Pons (tissue), 1 donor: ENCODE data around the gene DLG5.

Source experiments
- DNase-seq: peaks from one replicate; pipeline ENCODE4 v3.0.0-alpha.2; 2016; ENCODE audit warnings: low spot score

DLG5 gene

DNA sequence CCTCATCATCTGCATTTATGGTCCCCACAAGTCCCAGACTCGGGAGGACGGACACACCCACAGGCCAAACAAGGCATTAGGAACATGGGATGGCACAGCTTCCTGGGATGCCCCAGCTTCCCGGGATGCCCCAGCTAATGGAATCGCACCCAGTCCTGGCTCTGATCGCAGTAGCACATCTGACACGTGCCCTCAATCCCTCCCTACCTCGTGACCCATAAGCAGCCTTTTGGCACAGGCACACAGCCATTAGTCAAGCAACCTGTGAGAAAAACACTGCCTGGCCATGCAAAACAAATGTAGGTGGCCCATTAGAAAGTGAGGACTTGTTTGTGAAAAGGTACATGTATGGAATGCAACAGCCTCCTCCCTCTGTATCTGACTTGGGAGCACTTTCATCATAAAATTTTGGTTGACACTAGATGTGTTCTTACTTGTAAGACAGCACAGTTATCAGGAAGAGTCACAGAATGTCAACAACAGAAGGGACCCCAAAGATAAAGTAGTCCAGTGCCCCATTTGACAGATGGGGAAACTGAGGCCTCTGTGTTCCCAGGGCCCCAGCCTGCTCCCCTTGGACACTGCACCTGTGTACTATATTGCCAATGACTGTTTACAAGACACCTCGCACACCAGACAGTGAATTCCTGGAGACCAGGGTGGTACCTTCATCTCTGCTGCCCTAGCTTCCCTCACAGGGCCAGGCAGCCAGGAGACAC, 34.4 kb downstream of the DLG5 start:
- DNase-seq: no peak

DNA sequence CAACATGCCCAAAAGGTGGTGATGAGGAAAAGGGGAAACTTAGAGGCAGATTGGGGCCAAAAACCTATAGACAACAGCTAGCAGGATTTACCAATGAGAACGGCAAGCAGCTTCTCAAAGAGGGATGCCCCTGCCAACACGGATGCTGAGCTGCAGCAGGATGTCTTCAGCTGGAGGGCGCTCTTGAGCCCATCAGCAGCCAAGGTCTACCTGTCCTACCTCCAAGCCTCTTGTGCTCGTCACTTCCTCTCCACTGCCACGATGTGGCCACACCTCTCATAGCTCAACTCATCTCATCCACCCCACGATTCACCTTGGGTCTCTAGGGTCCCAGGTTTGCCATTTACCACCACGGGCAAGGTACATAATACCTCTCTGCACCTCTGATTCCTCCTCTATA, 36.5 kb downstream of the DLG5 start:
- no peak for DNase-seq

DNA sequence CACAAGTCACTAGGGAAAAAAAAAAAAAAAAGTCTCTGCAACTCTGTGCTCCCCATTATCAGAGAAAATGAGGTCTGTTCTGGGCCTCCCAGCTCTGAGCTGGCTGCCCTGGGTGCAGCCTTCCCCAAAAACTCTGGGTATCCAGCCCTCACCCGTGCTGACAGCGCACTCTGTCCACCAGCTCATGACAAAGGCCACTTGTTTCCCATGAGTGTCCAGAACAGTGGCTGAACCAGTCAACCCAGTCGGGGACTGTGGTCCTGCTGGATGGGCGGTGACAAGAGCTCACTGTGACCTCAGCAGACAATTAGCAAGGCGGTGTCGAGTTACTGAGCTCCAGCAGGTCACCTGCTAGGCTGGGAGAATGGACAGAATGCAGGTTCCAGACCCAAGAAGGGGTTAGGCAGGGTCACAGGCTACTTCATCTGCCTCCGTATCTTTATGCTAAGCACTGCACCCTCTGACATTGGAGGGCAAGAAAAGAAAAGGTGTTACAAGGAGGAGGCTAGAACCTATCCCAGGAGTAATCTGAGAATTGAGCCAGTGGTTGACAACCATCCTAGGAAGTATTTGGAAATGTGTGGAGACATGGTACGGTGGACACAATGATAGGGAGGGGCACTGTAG, 37.2 kb downstream of the DLG5 start:
- peak; percentile 95 for DNase-seq

DNA sequence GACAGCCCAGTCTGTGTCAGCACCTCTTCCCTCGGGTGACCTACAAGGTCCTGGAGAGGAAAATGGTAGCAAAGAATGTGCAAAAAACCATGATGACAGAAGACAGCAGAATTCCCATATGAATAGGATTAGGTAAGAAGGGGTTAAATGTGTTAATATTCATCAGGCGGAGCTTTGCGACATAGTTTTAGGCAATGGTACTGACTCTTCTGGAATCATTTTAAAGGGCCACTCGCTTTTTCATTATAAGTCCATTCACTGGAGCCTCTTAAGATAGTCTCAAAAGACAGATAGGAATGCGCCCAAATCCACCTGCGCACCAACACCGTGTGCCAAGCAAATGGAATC, 38.2 kb downstream of the DLG5 start:
- DNase-seq: no peak

DNA sequence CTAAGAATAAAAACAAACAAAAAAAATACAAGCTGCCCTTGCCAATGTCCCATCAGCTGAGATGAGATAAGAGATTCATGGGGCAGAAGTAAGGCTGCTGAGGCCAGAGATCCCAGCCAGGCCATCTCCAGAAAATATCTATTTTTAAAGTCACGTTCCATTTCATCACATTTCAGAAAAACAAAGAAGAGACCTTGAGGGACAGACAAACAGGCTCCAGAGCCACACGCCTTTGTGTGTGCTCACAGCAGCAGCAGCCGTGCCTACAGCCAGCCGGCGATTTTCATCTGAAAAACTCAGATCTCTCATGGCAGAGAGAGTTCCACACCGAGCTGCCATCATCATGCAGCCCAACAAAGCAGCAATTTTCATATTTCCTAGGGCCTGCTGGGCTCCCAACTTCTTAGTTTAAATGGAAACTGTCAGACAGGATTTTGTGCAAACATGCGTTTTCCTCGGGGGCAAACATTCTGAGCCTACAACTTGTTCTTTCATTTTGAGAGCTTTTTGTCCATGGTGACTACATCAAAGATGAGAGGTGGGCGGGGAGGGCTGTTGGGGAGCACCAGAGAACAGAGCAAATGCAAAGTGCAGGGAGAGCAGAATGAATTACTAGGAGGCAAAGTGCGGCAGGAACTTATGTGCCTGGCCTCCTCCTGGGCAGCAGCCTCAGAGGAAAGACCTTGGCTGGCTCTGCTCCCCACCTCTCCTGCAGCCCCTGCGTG, 38.8 kb downstream of the DLG5 start:
- DNase-seq: no peak

DNA sequence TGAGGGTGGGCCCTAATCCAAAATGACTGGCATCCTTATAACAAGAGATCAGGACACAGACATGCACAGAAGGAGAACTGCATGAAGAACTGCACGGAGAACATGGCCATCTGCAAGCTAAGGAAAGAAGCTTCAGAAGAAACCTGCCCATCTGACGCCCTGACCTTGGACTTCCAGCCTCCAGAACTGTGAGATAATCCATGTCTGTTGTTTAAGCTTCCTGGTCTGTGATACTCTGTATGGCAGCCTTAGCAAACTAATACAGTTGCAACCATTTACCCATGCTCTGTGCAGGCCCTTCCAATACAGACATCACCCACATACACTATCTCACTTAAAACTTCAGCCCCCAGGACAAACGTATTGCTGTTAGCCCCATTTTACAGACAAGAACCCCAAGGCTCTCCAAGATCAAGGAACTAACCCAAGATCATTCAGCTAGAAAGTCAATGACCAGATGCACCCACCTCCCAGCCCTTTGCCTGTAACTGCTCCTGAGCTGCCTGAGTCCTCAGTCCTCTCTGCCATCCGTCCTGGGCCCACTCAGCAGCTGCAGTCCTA, 39.7 kb downstream of the DLG5 start:
- DNase-seq: no peak

DNA sequence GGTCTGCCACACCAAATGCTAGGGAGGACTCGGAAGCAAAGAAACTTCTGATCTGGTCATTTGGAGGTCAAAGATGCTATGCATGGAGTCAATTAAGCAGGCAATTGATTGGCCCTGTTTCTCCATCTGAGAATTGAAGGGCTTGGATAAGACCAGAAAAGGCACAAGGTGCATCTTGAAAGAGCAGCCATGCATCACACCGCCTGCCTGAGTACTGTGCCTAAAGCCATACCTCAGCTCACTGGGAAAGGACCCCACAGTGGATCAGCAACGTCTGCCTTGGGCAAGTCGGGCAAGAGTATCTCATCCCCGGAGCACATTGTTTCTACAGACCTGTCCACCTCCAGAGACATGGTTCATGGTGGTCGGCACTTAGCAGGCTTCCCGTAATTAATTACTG, 42.4 kb downstream of the DLG5 start:
- no peak for DNase-seq

DNA sequence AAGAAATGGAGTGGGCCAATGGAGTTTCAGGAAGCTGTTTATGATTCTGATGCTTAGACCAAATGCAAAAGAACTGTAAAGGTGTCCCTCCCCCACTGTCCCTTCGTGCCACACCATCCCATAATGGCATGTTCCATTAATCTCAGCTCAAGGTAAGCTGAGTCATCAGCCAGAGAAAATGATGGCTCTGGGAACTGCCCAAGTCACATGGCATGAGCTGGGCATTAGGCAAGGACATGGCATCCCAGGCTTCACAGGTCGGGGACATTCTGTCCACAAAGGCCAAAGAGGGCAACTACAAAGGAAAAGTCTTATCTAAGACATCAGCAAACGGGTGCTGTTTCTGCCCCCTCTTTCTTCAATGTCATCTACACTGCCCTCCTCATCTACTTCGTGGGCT, 44.9 kb downstream of the DLG5 start:
- no peak for DNase-seq

DNA sequence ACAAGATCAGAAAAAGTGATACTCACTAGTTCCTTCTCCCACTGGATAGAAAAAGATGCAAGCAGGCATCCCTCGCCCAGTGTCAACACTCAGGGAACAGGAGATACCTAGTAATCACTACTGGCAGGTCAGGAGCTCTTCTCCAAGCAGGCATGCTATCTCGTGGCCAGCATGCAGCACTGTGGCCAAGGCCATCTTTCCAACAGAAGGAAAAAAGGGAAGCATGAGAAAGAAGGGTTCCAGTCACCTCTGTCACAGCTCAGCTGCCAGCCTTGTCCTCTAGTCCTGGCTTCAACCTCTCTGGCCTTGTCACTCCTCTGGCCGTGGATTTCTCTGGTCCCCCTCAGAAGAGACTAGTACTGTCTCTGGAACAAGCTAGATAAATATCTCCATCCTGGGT, 45.3 kb downstream of the DLG5 start:
- no peak for DNase-seq

DNA sequence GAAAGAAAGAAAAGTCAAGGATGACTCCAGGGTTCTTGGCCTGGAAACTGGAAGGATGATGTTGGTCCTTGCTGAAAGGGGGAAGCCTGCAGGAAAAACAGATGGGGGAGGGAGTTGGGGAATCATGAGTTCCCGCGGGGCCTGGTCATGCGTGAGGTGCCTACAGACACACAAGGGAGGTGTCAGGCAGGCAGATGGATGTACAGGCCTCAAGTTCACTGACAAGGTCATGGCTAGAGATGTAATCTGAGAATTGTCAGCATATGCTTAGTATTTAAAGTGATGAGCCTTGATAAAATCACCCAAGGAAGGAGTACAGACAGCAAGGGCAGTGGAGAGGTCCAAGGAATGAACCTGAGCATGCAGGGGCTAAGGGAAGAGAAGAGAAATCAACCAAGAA, 46.8 kb downstream of the DLG5 start:
- no peak for DNase-seq

DNA sequence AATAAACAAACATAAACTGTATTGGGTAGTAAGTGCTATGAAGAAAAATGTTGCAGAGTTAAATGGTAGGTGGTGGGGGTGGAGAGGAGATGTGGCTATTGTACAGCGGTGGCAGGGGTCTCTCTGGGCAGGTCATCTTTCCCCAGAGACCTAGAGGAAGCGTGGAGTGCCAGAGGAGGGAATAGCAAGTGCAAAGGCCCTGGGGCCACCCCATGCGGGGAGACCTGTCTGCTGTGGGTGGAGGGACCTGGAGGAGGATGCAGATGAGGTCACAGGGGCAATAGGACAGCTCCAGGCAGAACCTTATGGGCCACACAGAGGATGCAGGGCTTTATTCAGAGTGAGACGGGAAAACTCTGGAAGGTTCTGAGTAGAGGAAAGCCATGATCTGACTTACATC, 47.5 kb downstream of the DLG5 start:
- DNase-seq: no peak

DNA sequence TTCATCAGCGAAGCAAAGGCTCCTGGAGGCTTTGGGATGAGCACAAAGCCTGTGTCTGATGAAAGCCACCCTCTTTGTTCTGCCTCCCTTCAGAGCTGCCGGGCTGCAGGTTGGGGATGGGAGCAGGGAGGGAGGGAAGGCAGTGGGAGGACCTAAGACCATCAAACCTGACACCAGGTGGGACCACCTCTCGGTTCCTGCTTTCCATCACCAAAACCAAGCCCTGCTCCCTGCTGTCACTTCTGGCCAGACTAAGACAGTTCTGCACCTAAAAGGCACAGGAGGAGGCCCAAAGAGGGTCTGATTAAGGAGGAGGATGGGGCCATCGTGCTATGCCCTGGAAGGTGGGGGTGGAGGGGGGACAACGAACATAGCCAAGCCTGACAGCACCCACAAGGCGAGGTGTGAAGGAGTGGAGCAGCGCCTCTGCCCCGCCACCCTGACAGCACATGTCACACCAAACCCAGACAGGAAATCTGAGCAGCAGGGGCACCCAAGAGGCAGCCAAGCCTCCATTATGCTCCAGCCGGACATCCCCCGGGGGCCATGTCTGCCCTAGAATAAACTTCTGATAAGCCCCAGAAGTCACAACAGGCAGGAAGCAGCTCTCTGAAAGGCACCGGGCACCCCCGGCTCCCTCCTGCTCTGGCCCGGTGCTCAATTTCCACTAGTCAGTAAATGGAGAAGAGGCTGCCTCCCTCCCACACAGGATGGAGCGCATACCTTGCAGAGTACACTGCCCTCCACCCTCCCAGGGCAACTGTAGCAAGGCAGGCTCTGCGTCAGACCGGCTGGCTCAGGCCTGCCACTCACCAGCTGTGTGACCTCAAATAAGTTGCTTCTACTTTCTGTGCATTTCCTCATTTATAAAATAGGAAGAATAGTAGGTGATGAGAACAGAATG, 48.9 kb downstream of the DLG5 start:
- no peak for DNase-seq

DNA sequence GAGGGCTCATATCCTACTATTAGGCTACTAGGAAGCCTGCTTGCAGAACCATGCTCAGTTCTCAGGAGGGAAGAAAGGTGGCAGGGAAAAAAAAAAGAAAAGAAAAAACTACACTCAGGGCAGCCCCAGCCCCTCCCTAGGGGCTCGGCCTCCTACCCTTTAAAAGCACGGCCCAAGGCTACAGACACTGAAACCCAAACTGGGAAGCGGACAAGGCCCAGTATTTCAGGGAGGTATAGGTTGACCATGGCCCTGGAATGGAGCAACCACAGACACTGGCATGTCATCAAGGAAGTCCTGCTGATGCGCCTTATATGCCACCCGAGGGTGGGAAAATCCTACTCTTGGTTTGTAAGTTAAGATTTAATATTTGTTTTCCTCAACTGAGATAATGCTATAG, 50.8 kb downstream of the DLG5 start:
- DNase-seq: no peak

DNA sequence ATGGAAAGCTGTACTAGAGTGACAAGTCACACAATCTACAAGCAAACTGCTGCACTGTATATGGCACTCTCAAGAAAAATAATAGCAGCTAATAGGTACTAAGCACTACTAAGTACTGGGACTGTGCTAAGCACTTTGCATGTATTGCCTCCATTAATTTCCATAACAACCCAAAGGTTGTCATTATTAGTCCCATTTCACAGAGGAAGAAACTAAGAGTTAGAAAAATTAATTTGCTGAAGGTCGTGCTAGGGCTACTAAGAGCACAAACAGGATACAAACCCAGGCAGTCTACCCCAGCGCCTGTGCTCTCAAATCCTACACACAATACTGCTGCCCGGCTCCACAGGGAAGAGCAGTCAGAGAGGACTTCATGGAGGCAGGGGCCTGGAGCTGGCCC, 51.7 kb downstream of the DLG5 start:
- no peak for DNase-seq

DNA sequence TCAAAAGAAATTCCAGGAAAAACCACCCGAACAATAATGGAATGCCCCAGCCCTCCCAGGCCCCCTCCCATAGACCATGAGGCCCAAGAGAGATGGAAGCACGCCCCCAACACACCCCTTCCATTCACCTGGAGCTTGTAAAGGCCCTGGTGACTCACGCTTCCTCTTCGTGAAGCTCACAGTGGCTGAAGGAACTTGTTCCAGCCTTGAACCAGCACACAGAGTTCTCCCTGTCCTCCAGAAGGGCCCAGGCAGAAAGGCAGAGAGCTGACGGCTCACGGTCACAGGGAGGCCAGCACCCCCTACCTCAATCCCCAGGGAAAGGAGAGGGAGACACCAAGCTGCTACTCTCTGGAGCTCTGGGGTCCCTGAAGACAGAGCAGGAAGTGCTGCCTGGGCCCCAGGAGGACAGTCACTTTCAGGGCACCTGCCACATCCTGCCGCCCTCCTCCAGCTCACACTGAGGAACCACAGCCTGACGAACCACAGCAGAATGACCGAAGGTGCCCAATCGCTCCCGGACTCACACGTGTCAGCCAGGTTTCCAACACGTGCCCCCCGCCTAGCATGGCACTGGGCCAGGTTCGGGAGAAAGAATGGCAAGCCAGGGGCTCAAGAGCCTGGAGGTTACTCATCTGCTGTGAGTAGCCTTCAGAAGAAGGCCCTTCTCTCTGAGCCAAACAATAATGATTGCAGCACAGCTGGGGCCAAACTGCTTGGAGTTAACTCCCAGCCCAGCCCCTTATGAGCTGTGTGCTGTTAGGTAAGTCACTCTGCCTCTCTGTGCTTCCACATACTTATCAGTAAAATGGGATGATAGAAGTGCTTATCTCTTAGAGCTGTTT, 52.8 kb downstream of the DLG5 start:
- DNase-seq: no peak

DNA sequence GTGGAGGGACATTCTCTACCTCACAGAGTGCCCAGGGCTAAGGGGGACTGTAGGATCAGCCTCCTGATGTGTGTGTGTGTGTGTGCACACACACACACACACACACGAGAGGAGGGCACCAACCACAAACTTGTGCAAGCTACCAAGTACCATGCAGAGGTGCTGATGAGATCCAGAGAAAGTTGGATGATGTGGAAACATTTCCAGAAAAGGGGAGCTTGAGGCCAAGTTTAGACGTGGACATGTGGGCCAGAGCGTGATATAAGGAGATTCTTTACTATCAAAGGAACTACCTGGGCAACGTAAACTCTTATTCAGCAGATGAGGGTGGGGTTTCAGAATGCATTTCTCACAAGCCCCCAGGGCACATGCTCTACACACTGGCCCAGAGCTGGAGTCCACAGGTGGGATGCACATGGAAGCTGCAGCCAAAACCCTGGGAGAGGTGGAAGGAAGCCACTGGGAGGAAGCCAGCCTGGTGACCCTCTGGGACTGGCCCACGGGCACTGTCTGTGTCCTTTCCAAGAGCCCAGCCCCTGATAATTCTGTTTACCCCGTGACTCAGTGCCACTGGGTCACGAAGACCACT, 53.5 kb downstream of the DLG5 start:
- no peak for DNase-seq

DNA sequence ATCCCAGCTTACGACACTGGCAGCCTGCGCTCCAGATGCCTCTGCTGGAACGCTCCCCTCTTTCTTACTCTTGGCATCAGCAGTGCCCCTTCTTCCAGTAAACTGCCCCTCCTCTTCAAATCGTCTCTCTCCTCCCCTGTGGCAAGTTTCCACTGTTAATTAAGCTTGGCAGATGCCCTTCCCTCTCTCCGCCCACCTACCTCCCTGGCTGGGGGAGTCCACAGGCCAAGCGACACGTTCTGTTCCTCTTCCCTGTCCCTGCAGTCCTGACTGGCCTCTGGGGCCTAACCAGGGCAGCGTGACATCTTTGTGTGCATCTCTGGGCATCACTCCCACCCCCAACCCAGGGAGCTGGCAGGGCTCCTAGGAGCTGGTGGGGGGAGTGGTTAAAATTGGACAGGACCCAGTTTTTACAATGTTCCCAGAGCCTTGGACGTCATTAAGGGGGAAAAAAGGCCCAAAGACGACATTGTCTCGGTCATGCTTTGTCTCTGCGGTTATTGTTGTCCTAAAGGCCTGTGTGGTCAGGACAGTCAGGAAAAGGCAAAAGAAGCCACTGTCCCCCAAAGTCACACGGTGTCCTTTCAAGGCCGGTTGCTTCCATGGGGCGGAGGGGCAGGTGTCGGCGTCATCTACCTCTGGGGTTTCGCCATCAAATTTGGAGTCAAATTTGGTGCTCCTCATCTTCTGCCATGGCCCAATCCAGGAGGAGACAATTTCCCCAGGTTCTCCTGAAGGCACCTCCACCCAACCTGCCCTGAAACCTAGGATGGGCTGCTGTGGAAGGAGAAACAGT, 54.2 kb downstream of the DLG5 start:
- DNase-seq: peak; percentile 90

DNA sequence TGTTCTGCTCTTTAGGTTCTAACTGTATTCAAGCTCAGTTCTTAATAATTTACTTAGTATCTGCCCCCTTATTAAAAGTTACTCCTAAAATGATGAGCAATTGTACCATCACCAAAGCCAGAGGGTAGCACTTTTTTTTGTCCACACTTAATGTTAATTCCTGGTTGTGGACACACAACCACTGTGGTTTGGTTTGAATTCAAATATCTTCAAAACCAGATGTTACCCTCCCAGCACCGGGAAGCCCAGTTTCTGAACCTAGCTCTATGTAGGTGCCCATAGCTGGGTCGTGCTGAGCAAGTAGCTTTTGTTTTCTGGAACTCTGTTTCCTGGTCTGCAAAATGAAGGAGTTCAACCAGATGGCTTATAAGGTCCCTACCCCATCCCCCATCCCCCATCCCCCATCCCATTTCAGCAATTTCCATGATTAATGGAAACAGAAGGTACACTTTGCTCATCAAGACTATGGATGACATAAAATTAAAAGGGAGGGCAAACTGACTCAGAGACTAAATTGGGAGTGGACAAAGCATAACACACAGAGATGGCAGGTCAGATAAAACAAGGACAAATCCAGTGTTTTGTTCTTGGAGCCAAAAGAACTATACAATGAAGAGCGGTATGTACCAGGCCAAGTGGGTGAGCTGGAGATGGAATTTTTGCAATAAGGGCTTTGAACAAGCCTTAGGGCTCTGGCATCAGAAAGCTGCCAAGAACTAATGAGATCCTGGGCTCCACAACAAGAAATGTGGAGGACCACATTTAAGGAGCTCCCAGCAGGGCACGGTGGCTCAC, 56.7 kb downstream of the DLG5 start:
- no peak for DNase-seq

DNA sequence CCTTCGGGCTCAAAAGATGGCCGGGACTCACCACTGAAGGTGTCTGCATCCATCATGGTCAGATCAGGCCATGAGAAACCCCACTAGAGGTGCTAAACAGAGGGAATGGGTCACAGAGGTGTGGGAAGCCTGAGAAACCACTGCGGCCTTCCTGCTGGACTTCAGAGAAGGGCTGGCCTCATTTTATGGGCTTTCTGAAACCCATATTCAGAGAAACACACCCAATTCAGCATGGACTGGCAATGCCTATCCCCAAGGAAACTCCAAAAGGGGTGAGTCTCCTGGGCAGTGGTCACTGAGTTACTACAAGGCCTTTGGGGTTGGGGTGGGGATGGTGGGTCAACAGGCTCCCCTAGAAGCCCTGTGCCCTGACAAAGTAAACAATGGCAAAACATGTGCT, 58.0 kb downstream of the DLG5 start:
- DNase-seq: no peak
